HG02642 (cell line): ENCODE results near the gene CFAP141.
A peak's percentile ranks its signal among the peaks of the same experiment; 100 is the strongest.
"Not testable (repeated sequence)": the region's sequence is repeated elsewhere in the genome, so short reads cannot be mapped to it uniquely, and the experiment has no call there.

Experiments used
- ATAC-seq: cut with Tn5 transposase; IDR thresholded peaks from one replicate; pipeline ENCODE4 v1.9.1; 2021; ENCODE audit warnings: mild to moderate bottlenecking; ENCODE audit not compliant: unreplicated experiment, poor library complexity

The CFAP141 gene

GRCh38 chr1:154212083-154212482 lies 6.0 kb upstream of the CFAP141 start:
- no peak for ATAC-seq

- no peak for ATAC-seq
Observed at GRCh38 chr1:154208677-154209388, 2.7 kb upstream of the CFAP141 start.

DNA sequence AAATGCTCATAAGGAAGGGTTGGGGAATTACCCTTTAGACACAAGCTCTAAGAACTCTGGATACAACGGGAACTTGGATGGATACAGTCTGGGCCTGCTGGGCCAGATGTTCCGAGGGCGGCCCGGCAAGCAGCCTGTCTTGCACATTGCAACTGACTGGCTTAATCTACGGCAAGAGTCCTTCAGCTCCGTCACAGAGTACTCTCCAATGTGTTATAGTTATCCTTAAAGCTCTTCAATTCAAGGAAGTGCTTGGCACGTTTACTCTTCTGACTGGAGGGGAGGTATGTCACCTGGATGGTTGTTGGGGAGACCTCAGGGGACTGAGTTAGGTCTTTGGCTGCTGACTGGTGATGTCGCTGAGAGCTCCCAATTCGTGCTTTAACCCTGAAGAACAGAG lies 1.1 kb upstream of the CFAP141 start:
- ATAC-seq: no peak

- not testable (repeated sequence) for ATAC-seq
Observed at GRCh38 chr1:154205778-154206177, 355 bp downstream of the CFAP141 start.

DNA sequence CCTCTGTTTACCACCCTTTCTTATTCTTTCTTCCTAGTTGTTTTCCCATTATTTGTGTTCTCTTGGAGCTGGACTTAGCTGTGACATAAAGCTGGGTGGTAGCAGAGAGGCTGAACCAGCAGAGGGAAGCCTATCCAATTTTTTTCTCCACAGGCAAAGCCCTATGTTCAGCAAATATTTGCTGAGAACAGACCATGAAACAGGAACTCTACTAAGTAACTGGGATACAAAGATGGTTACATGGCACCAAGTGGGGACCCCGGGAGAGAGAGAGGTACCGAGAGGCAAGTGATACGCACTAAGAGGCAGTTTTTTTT lies 6.6 kb downstream of the CFAP141 start:
- no peak for ATAC-seq

DNA sequence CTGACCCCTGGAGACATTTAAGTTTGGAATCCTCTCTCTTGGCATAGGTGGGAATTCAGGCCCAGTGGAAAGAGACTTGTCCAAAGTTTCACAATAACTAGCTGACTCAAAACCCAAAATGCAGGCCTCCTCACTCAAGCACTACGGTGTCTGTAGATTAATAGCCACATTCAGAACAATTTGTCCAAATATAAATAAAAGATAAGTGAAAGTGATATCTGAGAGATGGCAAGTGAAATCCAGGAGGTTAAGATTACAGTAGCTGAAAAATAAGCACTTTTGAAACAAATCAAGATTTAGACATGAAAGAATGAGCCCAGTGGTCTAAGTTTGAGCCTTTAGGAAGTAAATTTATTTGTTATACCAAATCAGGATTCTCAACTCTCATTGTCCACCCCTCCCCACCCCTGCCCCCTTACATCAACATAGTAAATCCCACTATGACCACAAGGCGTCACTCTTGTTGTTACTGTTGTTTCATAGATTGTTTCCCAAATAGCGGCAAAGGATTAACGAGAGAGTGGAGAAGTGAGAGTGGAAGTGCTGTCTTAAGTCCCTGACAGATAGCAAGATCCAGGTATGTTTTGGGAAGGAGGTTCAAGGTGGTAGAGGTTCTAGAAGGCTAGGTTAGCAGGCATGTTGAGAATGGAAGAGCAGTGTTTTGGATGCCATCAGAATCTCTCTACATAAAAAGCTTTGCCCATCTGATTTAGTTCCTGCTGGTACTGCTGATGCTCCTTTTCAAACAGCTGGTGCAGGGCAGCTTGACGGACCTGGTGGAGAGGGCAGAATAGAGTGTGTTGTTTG lies 7.2 kb downstream of the CFAP141 start:
- ATAC-seq: no peak

DNA sequence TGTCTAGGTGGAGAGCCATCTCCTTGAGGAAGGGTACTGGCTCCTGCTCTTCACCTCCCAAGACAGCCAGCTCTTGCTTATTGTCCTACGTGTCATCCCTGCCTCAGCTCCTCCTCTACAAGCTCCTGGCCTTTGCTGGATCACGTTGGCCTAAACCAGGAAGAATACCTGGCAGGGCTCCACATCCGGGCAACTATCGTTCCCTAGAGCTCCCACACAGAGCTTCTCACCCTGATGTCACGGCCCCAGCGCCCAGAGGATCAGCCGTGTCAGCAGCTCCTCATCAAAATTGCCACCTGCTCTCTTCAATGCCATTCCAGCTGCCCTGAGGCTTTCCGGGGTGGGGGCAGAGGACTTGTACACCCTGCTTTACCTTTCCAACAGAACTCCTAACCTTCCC lies 12.3 kb downstream of the CFAP141 start:
- no peak for ATAC-seq

DNA sequence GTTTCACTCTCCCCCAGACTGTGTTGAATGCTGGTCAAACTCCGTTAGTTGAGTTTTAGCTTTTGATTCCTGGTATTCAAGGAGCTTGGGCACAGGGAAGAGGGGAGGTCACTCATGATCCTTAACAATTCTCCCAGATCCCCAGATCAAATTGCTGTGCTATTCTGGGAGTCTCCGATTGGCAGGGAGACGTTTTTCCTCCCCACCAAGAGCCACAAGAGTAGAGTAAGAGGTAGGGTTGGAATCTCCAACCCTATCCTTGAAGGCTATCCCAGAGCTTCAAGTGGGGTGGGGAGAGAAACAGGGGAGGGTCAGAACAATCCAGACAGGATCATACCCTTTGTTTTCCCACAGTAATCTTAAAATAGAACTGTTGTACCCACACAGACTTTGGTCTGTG lies 13.7 kb downstream of the CFAP141 start:
- no peak for ATAC-seq

- no peak for ATAC-seq
Observed at GRCh38 chr1:154191990-154192461, 14.1 kb downstream of the CFAP141 start, which contains the start of gene TPM3. TSS of gene TPM3 (minus strand) at chr1:154192100. CDS start at chr1:154192018, 82 bp downstream.

GRCh38 chr1:154190550-154190949 lies 15.6 kb downstream of the CFAP141 start:
- ATAC-seq: no peak

DNA sequence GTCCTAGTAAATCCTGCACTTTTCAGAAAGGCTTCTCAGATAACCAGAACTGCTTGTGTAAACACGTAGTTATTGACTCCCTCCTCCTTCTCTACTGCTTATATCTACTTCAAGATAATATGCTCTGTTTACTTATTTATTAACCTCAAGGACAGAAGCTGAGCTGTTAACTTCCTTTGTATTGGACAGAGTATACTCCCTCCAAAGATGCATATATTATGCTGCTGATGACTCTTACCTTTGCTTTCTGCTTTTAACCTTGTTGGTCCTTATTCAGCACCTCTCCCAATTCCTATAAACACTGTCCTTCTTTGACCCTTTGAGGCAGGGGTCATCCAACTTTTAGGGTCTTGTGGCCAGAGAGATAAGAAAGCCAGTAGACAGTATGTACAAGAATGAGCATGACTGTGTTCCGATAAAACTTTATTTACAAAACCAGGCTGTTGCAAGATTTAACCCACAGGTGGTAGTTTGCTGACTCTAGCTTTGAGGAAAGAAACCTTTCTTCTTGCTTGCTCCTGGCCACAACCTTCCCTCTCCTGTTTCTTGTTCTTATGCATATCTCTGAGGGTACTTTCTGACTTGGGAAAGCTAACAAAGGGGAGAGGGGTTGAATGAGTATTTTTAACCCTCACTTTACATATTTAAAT lies 19.2 kb downstream of the CFAP141 start:
- no peak for ATAC-seq

GRCh38 chr1:154186177-154186576 lies 20.0 kb downstream of the CFAP141 start:
- no peak for ATAC-seq

GRCh38 chr1:154183046-154183915 lies 22.9 kb downstream of the CFAP141 start:
- ATAC-seq: peak; percentile 82

- ATAC-seq: peak; percentile 57
Observed at GRCh38 chr1:154182344-154183045, 23.6 kb downstream of the CFAP141 start.

DNA sequence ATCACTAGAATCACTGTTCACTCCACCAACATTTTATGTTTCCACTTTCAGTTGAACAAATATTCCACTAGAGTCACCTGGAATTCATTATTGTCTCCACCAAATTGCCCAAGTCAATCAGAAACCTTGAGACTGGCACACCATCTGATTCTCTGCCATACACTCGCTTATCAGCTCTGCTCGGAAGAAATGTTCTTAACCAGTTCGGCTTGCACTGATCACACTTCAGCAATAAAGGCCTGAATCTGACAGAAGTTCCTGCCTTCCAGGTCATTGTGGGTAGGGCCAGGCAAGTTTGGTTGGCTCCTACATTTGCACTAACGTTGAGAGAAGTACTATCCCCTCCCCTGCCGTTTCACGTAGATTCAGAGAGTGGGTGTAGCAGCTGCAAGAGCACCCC lies 24.2 kb downstream of the CFAP141 start:
- ATAC-seq: no peak

- no peak for ATAC-seq
Observed at GRCh38 chr1:154179946-154180687, 26.0 kb downstream of the CFAP141 start.

GRCh38 chr1:154178911-154179811 lies 27.0 kb downstream of the CFAP141 start:
- ATAC-seq: no peak

- ATAC-seq: no peak
Observed at GRCh38 chr1:154178013-154178412, 28.1 kb downstream of the CFAP141 start.
